Ishikawa (cell line): Measurements from ENCODE around the gene UST.

Experiments
- CREB1 ChIP-seq: IDR thresholded peaks from 2 replicates; pipeline ENCODE4 v1.6.1; 2012; ENCODE audit warnings: low read depth
- EP300 ChIP-seq: IDR thresholded peaks from 2 replicates; pipeline ENCODE4 v1.6.1; 2012; ENCODE audit warnings: borderline replicate concordance
- MAX ChIP-seq: IDR thresholded peaks from 2 replicates; pipeline ENCODE4 v1.6.1; 2012
- RAD21 ChIP-seq: IDR thresholded peaks from 2 replicates; pipeline ENCODE4 v1.6.1; 2012; ENCODE audit warnings: low read depth
- REST ChIP-seq: IDR thresholded peaks from 2 replicates; pipeline ENCODE4 v1.6.1; 2012; ENCODE audit warnings: low read depth, mild to moderate bottlenecking
- TAF1 ChIP-seq: IDR thresholded peaks from 2 replicates; pipeline ENCODE4 v1.6.1; 2012; ENCODE audit warnings: low read depth, mild to moderate bottlenecking
- TCF12 ChIP-seq: IDR thresholded peaks from 2 replicates; pipeline ENCODE4 v1.6.1; 2012; ENCODE audit warnings: low read depth
- YY1 ChIP-seq: IDR thresholded peaks from 2 replicates; pipeline ENCODE4 v1.6.1; 2012; ENCODE audit warnings: low read depth

GRCh38 chr6:148831531-148831930 is 84.7 kb downstream of the UST start:
- TF ChIP-seq RAD21 (no peak), REST (no peak), CREB1 (no peak), TCF12 (no peak), YY1 (no peak), TAF1 (no peak), EP300 (no peak), MAX (no peak)
